AG09309 (cell line): ENCODE results near the gene KLHL1.
A peak's percentile ranks its signal among the peaks of the same experiment; 100 is the strongest.

Experiments
- DNase-seq: peaks from one replicate; pipeline ENCODE4 v3.0.0-alpha.2; 2010; ENCODE audit warnings: low read depth
- H3K4me3 ChIP-seq: 2 replicates; pipeline ENCODE4 v1.5.1; 2011; ENCODE audit warnings: mild to moderate bottlenecking, low read depth, low read length, moderate library complexity; ENCODE audit not compliant: control insufficient read depth
- TF ChIP-seq, protein P1 (sequence below): IDR thresholded peaks from 2 replicates; pipeline ENCODE4 v1.5.1; 2011; ENCODE audit warnings: mild to moderate bottlenecking, low read depth, low read length, inconsistent platforms; ENCODE audit not compliant: insufficient read depth, control insufficient read depth; ENCODE audit errors: missing control alignments

The KLHL1 gene

DNA sequence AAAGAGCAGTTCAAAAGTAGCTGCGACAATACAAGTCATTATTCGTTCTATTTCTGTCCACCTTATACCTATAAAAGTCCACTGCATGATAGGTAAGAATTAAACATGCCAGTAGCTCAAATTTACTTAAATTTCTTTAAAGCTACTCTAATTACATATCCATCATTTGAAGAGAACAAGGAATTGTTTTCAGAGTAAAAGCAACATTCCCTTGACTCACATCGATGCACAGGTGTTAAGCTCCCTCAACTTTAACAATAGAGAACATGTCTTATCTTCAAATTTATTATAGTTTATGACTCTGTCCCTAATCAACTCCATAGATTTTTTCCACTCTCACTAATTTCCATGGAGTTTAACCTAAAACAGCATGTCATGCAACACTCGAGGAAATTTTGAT lies 158.1 kb downstream of the KLHL1 start:
- no peak for DNase-seq
- H3K4me3 ChIP-seq: no peak overlapping the region
- TF ChIP-seq, protein P1, sequence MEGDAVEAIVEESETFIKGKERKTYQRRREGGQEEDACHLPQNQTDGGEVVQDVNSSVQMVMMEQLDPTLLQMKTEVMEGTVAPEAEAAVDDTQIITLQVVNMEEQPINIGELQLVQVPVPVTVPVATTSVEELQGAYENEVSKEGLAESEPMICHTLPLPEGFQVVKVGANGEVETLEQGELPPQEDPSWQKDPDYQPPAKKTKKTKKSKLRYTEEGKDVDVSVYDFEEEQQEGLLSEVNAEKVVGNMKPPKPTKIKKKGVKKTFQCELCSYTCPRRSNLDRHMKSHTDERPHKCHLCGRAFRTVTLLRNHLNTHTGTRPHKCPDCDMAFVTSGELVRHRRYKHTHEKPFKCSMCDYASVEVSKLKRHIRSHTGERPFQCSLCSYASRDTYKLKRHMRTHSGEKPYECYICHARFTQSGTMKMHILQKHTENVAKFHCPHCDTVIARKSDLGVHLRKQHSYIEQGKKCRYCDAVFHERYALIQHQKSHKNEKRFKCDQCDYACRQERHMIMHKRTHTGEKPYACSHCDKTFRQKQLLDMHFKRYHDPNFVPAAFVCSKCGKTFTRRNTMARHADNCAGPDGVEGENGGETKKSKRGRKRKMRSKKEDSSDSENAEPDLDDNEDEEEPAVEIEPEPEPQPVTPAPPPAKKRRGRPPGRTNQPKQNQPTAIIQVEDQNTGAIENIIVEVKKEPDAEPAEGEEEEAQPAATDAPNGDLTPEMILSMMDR: no peak

- DNase-seq: no peak
- TF ChIP-seq, protein P1: no peak
- no peak overlapping the region for H3K4me3 ChIP-seq
Measured at GRCh38 chr13:69948016-69948415, 160.2 kb downstream of the KLHL1 start.

- TF ChIP-seq, protein P1: no peak
- no peak for DNase-seq
- no peak overlapping the region for H3K4me3 ChIP-seq
Measured at GRCh38 chr13:69947582-69947981, 160.7 kb downstream of the KLHL1 start.

DNA sequence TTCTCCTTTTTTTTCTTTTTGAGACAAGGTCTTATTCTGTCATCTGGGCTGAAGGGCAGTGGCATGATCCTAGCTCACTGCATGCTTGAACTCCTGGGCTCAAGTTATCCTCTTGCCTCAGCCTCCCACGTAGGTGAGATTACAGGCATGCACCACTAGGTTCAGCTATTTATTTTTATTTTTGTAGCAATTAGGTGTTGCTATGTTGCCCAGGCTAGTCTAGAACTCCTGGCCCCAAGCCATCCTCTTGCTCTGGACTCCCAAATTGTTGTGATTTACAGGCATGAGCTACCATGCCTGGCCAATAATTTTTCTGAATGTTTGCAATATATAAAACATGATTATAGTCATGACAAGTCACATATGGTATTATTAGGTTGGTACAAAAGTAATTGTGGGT lies 161.7 kb downstream of the KLHL1 start:
- DNase-seq: no peak

DNA sequence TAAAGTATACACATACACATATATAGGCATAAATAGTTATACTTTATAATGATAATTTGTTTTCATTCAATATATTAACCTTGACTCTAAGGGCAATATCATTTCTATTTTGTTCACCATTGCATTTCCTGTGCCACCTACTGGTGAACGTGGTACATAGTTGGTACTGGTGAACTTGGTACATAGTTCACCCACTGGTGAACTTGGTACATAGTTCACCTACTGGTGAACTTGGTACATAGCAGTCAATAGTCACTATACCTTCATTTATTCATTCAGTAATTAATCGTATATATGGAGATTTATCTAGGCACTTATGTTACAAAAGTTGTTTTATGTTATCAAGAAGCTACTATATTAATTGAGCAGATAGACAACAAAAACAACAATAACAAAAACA lies 173.2 kb downstream of the KLHL1 start:
- TF ChIP-seq, protein P1: peak; percentile 8
- no peak for DNase-seq
- H3K4me3 ChIP-seq: no peak overlapping the region

More for the DNA sequence above, 161.7 kb downstream of the KLHL1 start:
- TF ChIP-seq, protein P1: no peak
- no peak overlapping the region for H3K4me3 ChIP-seq

- no peak for DNase-seq
- TF ChIP-seq, protein P1: no peak
- H3K4me3 ChIP-seq: no peak overlapping the region
Measured at GRCh38 chr13:69928262-69928661, 180.0 kb downstream of the KLHL1 start.

DNA sequence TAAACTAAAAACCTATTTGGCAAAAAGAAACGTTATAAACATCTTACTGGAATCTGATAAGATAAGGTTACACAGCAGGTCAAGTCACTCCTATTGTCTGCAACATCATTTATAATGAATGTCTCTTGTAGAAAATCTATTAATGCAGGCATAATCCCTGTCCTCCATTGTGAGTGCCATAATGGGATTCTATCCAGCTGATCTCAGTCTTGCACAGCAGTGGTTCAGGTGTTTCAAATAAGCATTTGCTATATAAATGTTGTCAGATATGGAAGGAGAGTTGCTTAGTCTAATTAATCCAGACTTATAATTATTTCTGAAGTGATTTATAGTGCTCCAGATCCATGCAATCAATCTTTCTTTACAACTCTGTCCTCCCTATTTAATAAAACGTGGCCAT lies 187.1 kb downstream of the KLHL1 start:
- TF ChIP-seq, protein P1: no peak
- no peak overlapping the region for H3K4me3 ChIP-seq
- DNase-seq: no peak
